Amniotic epithelial cell (primary cell): ENCODE results near the gene GP9.

ENCODE experiments used
- DNase-seq: peaks from one replicate; pipeline ENCODE4 v3.0.0-alpha.2; 2010; ENCODE audit warnings: low read depth

GP9 gene

DNA sequence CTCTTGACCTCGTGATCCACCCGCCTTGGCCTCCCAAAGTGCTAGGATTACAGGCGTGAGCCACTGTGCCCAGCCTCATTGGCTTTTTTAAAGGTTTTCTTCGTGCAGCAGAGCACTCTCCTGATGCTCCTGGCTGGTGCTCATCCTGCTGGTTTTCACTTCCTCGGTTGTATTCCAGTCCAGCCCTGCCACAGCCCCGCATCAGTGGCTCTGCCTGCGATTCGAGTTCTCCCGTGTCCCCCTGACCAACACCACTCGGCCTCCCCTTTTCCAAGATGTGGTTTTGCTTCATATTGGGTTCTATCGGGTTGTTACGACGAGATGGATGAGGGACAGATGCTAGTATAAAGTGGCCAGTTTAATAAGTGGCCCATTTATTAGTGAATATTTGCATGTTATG lies 31.7 kb upstream of the GP9 start:
- DNase-seq, result no peak

DNA sequence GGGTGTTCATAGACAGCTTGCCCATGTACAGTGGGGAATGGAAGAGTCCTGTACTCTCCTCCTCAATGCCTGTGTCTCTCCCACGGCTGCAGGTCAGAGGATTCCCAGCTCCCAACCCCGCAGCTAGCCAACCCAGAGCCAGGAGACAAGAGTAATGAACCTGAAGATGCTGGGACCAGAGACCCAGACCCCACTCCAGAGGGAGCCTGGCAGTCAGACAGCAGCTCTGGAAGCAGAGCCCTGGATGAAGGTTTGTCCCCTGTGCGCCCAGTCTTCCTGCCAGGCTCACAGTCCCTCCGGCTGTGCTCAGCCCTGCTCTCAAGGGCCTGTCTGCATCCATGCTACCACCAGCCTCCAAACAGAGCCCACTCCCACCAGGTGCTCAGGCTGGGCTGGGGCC lies 30.0 kb upstream of the GP9 start:
- no peak for DNase-seq

DNA sequence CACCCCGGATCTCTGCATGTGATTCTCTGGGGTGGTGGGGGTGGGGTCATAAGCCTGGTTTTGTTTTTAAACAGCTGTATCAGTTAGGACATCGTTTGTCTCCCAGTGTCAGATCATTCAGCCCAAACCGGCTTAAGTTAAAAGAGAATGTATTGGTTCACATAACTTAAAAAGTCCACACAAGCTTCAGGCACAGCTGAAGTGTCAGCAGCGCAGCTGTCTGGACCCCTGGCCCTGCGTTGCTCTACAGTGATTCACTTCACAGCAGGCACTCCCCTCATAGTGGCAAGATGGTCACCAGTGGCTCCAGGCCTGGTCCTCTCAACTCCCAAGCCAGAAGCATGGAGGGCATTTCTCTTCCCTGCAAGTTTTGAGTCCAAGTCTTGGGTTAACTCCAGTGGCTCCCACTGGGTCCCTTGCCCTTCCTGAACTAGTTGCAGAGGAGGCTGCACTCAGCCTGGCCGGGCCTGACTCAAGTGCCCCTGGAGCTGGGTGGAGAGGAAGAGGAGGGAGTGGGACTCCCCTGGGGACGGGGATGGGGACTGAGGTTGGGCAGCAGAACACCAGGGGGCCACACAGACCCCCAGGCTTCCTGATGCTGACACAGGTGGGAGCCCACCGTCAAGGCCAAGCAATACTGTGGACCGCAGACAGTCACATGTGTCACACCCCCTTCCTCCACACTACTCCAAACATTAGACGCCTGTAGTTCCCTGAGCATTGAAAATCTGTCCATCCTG lies 28.9 kb upstream of the GP9 start:
- no peak for DNase-seq

GRCh38 chr3:129032716-129033115 lies 27.9 kb upstream of the GP9 start:
- no peak for DNase-seq

- DNase-seq, result no peak
These were observed 27.4 kb upstream of the GP9 start for GRCh38 chr3:129033151-129033550.

DNA sequence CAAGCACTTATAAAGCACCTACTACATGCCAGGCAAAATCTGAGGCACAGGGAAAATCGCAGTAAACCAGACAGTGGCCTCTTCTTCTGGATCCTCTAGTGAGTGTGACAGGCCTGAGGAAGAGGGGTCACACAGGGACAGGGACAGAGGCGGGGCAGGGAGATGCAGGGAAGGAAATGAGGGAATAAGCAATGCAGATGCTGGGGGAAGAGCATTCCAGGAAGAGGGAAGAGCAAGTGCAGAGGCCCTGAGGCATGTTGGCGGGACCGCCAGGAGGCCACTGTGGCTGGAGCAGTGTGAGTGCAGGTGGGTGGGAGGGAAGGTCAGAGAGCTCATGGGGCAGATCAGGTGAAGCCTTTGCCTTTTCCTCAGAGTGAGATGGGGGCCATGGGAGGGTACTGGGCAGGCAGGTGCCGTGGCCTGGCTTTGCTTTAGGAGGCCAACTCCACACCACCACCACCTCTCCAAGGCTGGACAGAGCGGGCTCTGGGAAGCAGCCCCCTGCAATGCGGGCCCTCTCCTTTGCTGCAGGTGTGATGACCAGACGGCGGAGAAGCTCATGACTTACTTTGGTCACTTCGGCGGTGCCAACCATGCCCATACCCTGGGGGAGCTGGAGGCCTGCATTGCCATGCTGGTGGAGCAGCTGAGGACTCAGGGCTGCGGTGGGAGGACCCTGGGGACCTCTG lies 26.8 kb upstream of the GP9 start:
- no peak for DNase-seq

GRCh38 chr3:129034642-129035041 lies 25.9 kb upstream of the GP9 start:
- DNase-seq, result no peak

DNA sequence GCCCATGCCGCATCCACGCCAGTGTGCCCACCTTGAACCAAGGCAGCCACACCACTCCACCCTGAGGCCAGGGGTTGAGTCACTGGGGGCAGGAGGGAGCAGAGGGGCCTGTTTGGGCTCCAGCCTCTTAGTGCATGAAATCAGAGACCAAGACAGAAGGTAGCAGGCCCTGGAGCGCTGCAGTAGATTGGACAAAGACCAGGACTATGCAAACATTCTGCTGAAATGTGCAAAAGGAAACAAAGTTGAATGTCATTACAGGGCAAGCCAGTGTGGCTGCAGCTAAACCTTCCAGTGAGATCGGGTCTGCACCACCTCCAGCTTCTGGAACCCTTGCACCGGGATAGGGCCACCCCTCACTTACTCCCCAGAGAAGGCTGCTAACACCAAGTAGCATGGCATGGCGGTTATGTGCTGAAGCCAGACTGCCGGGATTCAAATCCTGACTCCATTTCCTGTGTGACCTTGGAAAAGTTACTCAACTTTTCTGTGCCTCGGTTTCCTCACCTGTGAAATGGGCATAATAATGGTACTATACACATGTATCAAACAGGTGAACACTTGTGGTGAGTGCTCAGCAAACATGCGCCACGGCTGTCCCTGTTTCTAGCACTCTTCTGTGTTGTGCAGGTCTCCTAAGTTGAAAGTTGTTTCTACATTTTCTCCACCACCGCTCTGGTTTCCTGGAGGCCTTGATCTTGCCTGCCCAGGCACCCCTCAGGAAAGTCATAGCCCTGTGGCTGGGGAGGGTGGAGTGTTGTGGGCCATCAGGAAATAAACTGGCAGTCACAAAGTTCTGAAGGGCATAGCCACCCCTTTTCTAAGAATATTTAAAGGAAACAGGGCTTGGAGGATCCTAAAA lies 25.0 kb upstream of the GP9 start:
- no peak for DNase-seq

DNA sequence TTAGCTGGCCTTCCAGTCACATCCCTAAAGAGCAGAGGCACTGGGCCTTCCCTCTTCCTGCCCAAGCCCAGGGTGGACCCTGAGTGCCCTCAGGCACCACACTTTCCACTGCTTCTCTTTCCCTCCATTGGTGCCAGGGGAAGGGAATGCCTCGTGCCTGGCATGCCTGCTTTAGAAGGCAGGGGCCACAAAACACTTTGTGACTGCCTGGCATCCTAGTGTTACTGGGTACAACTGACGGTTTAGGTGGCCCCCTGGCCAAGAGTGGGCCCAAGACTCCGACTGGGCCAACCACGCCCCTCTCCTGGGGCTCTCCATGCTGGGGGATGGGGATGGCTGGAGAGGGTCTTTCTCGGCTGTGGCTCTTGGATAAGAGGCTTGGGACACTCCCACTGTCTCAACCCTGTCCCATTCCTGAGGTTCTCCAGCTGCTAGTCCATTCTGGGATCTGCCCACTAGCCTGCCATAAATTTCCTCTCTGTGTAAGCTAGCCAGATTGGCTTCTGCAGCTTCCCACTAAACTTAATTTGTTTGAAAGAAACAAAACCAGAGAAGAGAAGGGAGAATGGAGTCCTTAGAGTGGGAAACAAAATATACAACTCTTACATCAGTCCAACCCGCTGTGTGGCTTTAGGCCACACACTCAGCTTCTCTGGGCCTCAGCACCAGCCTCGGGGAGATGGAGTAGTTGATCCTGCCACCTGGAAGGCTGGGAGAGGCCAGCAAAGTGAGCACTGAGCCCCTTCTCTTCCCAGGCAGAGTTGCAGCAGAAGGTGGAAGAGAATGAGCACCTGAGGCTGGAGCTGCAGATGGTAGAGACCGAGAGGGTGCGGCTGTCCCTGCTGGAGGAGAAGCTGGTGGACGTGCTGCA lies 24.1 kb upstream of the GP9 start:
- no peak for DNase-seq

- DNase-seq, result no peak
These were observed 23.5 kb upstream of the GP9 start for GRCh38 chr3:129037093-129037419.

- no peak for DNase-seq
These were observed 22.3 kb upstream of the GP9 start for GRCh38 chr3:129038121-129038855.

GRCh38 chr3:129039271-129040038 lies 21.1 kb upstream of the GP9 start:
- DNase-seq, result no peak

DNA sequence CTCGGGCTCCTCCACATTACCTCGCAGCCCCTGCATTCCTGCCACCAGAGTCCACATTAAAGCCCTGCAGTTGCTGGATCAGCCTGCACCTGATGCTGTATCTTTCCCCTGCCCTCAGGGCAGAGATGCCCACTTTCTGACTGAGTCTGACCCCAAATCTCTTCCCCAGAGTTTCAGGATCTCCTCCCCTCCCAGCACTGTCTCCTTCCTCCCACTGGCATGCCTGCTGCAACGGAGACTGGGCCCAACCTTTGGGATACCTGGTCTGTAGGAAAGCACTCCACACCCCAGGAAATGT lies 20.6 kb upstream of the GP9 start:
- DNase-seq, result no peak

GRCh38 chr3:129040579-129041300 lies 19.8 kb upstream of the GP9 start:
- no peak for DNase-seq

DNA sequence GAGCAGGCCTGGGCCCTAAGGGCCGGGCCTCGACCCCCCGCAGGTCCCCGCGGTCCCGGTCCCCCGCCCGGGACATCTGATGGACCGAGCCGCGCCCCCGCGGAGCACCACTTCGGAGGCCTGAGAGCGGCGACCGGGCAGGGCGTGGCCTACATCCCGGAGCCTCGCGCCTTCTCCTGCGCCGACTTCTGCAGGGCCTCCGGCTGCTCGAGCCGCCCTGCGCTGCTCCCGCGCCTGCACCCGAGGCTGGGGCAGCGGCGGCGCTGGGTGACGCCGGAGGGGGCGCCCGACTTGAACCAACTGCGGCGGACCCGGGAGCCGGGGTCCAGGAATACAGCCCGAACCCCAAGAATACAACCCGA lies 14.9 kb upstream of the GP9 start:
- DNase-seq, result no peak

GRCh38 chr3:129046037-129046731 lies 14.4 kb upstream of the GP9 start:
- DNase-seq, result no peak

DNA sequence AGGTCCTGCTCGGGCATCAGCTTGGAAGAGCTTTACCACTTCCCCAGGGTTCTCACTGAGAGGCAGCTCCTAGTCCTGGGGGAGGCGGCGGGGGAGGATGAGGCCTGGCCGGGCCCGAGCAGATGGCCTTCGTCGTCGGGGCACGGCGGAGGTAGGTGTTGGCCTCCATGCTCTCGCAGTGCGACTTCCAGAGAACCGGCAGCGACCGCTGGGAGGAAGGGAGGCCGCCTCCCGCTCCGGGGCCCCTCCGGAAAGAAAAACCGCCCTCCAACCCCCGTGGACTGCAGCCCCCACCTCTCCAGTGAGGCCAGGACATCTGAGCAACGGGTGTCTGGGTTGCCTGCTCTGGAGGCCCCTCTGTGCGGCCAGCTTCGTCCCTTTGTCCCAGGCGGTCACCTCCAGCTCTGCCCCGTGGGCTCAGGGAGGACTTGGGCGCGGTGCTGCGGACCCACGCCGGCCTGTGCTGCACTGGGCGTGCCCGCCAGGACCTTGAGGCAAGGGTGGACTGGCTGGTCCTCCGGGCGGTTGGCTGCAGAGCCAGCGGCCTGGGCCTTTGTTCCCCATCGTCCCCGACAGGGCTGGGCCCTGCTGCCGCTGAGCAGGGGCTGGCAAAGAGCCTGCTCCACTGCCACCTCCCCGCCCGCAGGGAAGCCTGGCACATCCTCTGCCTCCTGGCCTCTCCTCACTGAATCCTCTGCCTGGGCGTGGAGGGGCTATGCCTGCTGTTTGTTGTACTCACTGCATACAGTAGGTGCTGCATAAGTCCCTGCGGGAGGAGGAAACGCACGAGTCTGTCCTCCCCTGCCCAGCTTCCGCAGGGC lies 13.6 kb upstream of the GP9 start:
- DNase-seq, result no peak

DNA sequence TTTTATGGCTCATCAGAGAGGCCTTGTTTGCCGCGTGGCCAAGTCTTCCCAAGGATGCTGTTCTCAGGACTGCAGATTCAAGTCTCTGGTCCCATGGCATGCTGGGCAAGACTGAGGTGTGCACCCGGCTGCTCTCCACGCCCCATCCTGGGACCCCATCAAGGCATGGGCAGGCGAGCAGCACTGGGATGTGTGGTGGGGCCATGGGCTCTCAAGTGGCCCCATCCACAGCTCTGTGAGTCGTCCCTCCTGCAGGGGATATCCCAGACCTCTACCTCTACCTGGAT lies 13.1 kb upstream of the GP9 start:
- no peak for DNase-seq
